NB4 (cell line): Measurements from ENCODE around the gene SFTPD.

Source experiments
- MYC ChIP-seq: IDR thresholded peaks from 2 replicates; pipeline ENCODE4 v1.6.1; 2011; ENCODE audit warnings: low read depth, low read length
- POLR2A ChIP-seq: IDR thresholded peaks from 2 replicates; pipeline ENCODE4 v1.6.1; 2011; ENCODE audit warnings: mild to moderate bottlenecking; ENCODE audit not compliant: insufficient read length; ENCODE audit errors: extremely low read depth
- TF ChIP-seq, protein P1 (sequence below): IDR thresholded peaks from one replicate; pipeline ENCODE4 v1.5.1; 2012; ENCODE audit warnings: low read depth, low read length

GRCh38 chr10:79927111-79927828 is 21.6 kb downstream of the SFTPD start:
- TF ChIP-seq POLR2A, result no peak
- TF ChIP-seq, protein P1, sequence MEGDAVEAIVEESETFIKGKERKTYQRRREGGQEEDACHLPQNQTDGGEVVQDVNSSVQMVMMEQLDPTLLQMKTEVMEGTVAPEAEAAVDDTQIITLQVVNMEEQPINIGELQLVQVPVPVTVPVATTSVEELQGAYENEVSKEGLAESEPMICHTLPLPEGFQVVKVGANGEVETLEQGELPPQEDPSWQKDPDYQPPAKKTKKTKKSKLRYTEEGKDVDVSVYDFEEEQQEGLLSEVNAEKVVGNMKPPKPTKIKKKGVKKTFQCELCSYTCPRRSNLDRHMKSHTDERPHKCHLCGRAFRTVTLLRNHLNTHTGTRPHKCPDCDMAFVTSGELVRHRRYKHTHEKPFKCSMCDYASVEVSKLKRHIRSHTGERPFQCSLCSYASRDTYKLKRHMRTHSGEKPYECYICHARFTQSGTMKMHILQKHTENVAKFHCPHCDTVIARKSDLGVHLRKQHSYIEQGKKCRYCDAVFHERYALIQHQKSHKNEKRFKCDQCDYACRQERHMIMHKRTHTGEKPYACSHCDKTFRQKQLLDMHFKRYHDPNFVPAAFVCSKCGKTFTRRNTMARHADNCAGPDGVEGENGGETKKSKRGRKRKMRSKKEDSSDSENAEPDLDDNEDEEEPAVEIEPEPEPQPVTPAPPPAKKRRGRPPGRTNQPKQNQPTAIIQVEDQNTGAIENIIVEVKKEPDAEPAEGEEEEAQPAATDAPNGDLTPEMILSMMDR, result no peak
- no peak for TF ChIP-seq MYC
